Measurements from ENCODE around the gene DACT3. TPM values are rescaled to one million over a fixed set of nuclear protein-coding genes. Genes with fewer than 3 reads are reported as not detected.
A peak's percentile ranks its signal among the peaks of the same experiment; 100 is the strongest.
"Not testable (repeated sequence)": the region's sequence is repeated elsewhere in the genome, so short reads cannot be mapped to it uniquely, and the experiment has no call there.

Gene DACT3
- total and polyA plus RNA-seq, 7 donors = 0.44 to 1.6 (median 0.76) TPM

GRCh38 chr19:46629546-46630025 is 31.4 kb downstream of the DACT3 start:
- no peak overlapping the region for H3K4me3 ChIP-seq
- H3K27me3 ChIP-seq (ENCODE audit: insufficient read depth in 3 of 3, low read length in 2 of 3) = peaks cover 0 to 32% (median 16%) of the 10 kb centered on the region in 3 donors
- intact Hi-C loops (cut with DNase I) = no loop called here
- H3K36me3 ChIP-seq (ENCODE audit: insufficient read depth in 1 of 2, low read depth in 1 of 2) = no peaks in the 10 kb centered on the region
- H3K9me3 ChIP-seq = no peaks in the 10 kb centered on the region
- peaks cover 13% of the 10 kb centered on the region for H3K4me1 ChIP-seq
- DNase-seq = no peak
- 81 to 85% (median 82%) methylated on average over 15 of the region's 15 CpGs for WGBS, 3 donors
- TF ChIP-seq CTCF (IDR thresholded peaks at IDR 0.05) = no peak
- ATAC-seq = no peak
- no peak overlapping the region for H3K27ac ChIP-seq

- H3K27ac ChIP-seq; DNase-seq; intact Hi-C loops (cut with DNase I); H3K4me3 ChIP-seq; ATAC-seq; H3K36me3 ChIP-seq (ENCODE audit: insufficient read depth in 1 of 2, low read depth in 1 of 2); H3K9me3 ChIP-seq: not testable (repeated sequence)
- peaks cover 0 to 32% (median 14%) of the 10 kb centered on the region in 3 donors for H3K27me3 ChIP-seq (ENCODE audit: insufficient read depth in 3 of 3, low read length in 2 of 3)
- WGBS, 3 donors = 94 to 97% (median 97%) methylated on average over 7 of the region's 7 CpGs
- H3K4me1 ChIP-seq = peaks cover 12% of the 10 kb centered on the region
These were observed 32.0 kb downstream of the DACT3 start for GRCh38 chr19:46628970-46629369.

- H3K9me3 ChIP-seq = no peaks in the 10 kb centered on the region
- H3K27me3 ChIP-seq (ENCODE audit: insufficient read depth in 3 of 3, low read length in 2 of 3) = peaks cover 0 to 11% (median 3%) of the 10 kb centered on the region in 3 donors
- peak overlapping the region; percentile 53 for H3K27ac ChIP-seq
- H3K4me3 ChIP-seq = no peak overlapping the region
- ATAC-seq = no peak
- DNase-seq = no peak
- peaks cover 4% of the 10 kb centered on the region for H3K4me1 ChIP-seq
- intact Hi-C loops (cut with DNase I) = no loop called here
- TF ChIP-seq CTCF (IDR thresholded peaks at IDR 0.05) = no peak
- H3K36me3 ChIP-seq (ENCODE audit: insufficient read depth in 1 of 2, low read depth in 1 of 2) = no peaks in the 10 kb centered on the region
- WGBS, 3 donors = 52 to 63% (median 54%) methylated on average over 11 to 14 of the region's 14 CpGs
These were observed 34.5 kb downstream of the DACT3 start for GRCh38 chr19:46626446-46626845.

- WGBS, 3 donors = 63 to 72% (median 68%) methylated on average over 12 of the region's 12 CpGs
These were observed 35.3 kb downstream of the DACT3 start for GRCh38 chr19:46625731-46626130.

More at GRCh38 chr19:46625731-46626130, 35.3 kb downstream of the DACT3 start:
- ATAC-seq (peak in 1 of 4 donors; percentile 21), DNase-seq (no peak)
- peak overlapping the region; percentile 53 for H3K27ac ChIP-seq
- no peak overlapping the region for H3K4me3 ChIP-seq
- H3K36me3 ChIP-seq (ENCODE audit: insufficient read depth in 1 of 2, low read depth in 1 of 2) = no peaks in the 10 kb centered on the region
- no peaks in the 10 kb centered on the region for H3K9me3 ChIP-seq
- peaks cover 4% of the 10 kb centered on the region for H3K4me1 ChIP-seq
- intact Hi-C loops (cut with DNase I) = no loop called here
- H3K27me3 ChIP-seq (ENCODE audit: insufficient read depth in 3 of 3, low read length in 2 of 3) = peaks cover 0 to 7% (median under 1%) of the 10 kb centered on the region in 3 donors
- TF ChIP-seq CTCF (IDR thresholded peaks at IDR 0.05) = no peak
